GM23248 (cell line): ENCODE measurements around the gene CWF19L1. TPM values are rescaled to one million over a fixed set of nuclear protein-coding genes. Genes with fewer than 3 reads are reported as not detected.
"Not testable (repeated sequence)": the region's sequence is repeated elsewhere in the genome, so short reads cannot be mapped to it uniquely, and the experiment has no call there.

Source experiments
- DNase-seq: peaks from one replicate; pipeline ENCODE4 v3.0.0-alpha.2; 2015
- H2AFZ ChIP-seq: fragments of 200-600 bp; sonication (generic); 2 replicates; pipeline ENCODE4 v1.6.1; 2016; ENCODE audit warnings: antibody characterized with exemption
- H3F3A ChIP-seq: fragments of 200-600 bp; sonication (generic); 2 replicates; pipeline ENCODE4 v1.6.1; 2016; ENCODE audit warnings: mild to moderate bottlenecking, antibody characterized with exemption, mixed run types; ENCODE audit not compliant: insufficient read depth
- H3K27ac ChIP-seq: fragments of 200-600 bp; sonication (generic); 2 replicates; pipeline ENCODE4 v1.5.1; 2016; ENCODE audit warnings: mild to moderate bottlenecking
- H3K27me3 ChIP-seq: fragments of 200-600 bp; sonication (generic); replicated peaks from 2 replicates; pipeline ENCODE4 v1.6.1; 2016; ENCODE audit warnings: mild to moderate bottlenecking; ENCODE audit not compliant: insufficient read depth
- H3K36me3 ChIP-seq: fragments of 200-600 bp; sonication (generic); 2 replicates; pipeline ENCODE4 v1.6.1; 2016; ENCODE audit warnings: low read depth, mild to moderate bottlenecking
- H3K4me1 ChIP-seq: fragments of 200-600 bp; sonication (generic); 2 replicates; pipeline ENCODE4 v1.6.1; 2016; ENCODE audit warnings: mild to moderate bottlenecking; ENCODE audit not compliant: insufficient read depth
- H3K4me2 ChIP-seq: fragments of 200-600 bp; sonication (generic); one replicate; pipeline ENCODE4 v1.6.1; 2016; ENCODE audit warnings: mild to moderate bottlenecking; ENCODE audit not compliant: unreplicated experiment
- H3K4me3 ChIP-seq: fragments of 200-600 bp; sonication (generic); 2 replicates; pipeline ENCODE4 v1.5.1; 2016; ENCODE audit warnings: mild to moderate bottlenecking
- H3K79me2 ChIP-seq: fragments of 200-600 bp; sonication (generic); 2 replicates; pipeline ENCODE4 v1.6.1; 2016; ENCODE audit warnings: mild to moderate bottlenecking; ENCODE audit not compliant: insufficient read depth
- H3K9ac ChIP-seq: fragments of 200-600 bp; sonication (generic); 2 replicates; pipeline ENCODE4 v1.6.1; 2016; ENCODE audit warnings: mild to moderate bottlenecking
- H3K9me2 ChIP-seq: fragments of 200-600 bp; sonication (generic); 2 replicates; pipeline ENCODE4 v1.6.1; 2016; ENCODE audit warnings: mixed run types, mild to moderate bottlenecking, moderate library complexity; ENCODE audit not compliant: insufficient read depth
- H3K9me3 ChIP-seq: fragments of 200-600 bp; sonication (generic); one replicate; pipeline ENCODE4 v1.6.1; 2017; ENCODE audit warnings: low read depth
- H4K20me1 ChIP-seq: fragments of 200-600 bp; sonication (generic); 2 replicates; pipeline ENCODE4 v1.6.0; 2016; ENCODE audit not compliant: insufficient read depth
- EZH2 ChIP-seq: fragments of 200-600 bp; sonication (generic); IDR thresholded peaks from 2 replicates; pipeline ENCODE4 v1.6.1; 2018; ENCODE audit warnings: antibody characterized with exemption, mild to moderate bottlenecking; ENCODE audit not compliant: insufficient read depth, poor library complexity, severe bottlenecking
- EZH2phosphoT487 ChIP-seq: fragments of 200-600 bp; sonication (generic); IDR thresholded peaks from 2 replicates; pipeline ENCODE4 v1.6.1; 2018; ENCODE audit warnings: antibody characterized with exemption, moderate library complexity, mild to moderate bottlenecking, low read depth; ENCODE audit not compliant: insufficient read depth
- WGBS, 2 experiments: methylation state at CpG; one replicate each; pipeline ENCODE4 v1.1.6; 2015 to 2017; ENCODE audit warnings: low lambda C conversion rate in 2 of 2, low coverage in 1 of 2; ENCODE audit errors: missing lambda C conversion rate in 2 of 2; 5-methylcytosine and 5-hydroxymethylcytosine counted together
- in situ Hi-C: fragments of 300-500 bp; cut with MboI; formaldehyde crosslinking; loops from 2 replicates; pipeline ENCODE4 v1.15.0; 2020
- polyA plus RNA-seq: library from polyadenylated mRNA; unstranded; fragments of >200 nt; fragmentation: Nextera tagmentation; extraction: Ambion mirVana; gene quantifications from 2 replicates; pipeline ENCODE4 v1.2.1, GENCODE V29; 2016
- total RNA-seq: library from RNA; depleted of rRNA; stranded (reverse); fragments of >200 nt; shearing (Covaris generic); gene quantifications from 2 replicates; pipeline ENCODE4 v1.2.3, GENCODE V29; 2014

CWF19L1 gene
- total and polyA plus RNA-seq, 2 experiments from 2014 or later: 17.4 to 25.9 TPM

- no peaks in the 10 kb centered on the region; the same call in 1 of the 2 replicates for H3F3A ChIP-seq
- peaks cover 20% of the 10 kb centered on the region; the same call in 1 of the 2 replicates for H3K27me3 ChIP-seq
- no peak overlapping the region for H3K4me2 ChIP-seq
- WGBS, 2 experiments: 81 to 82% methylated on average over 5 of the region's 5 CpGs
- no peak for DNase-seq
- H3K4me3 ChIP-seq: no peak overlapping the region
- in situ Hi-C loops: no loop called here
- no peak for TF ChIP-seq EZH2phosphoT487
- no peak for TF ChIP-seq EZH2
- no peaks in the 10 kb centered on the region for H3K9me3 ChIP-seq
- no peaks in the 10 kb centered on the region for H3K36me3 ChIP-seq
- no peak overlapping the region for H3K27ac ChIP-seq
- H3K9me2 ChIP-seq: no peaks in the 10 kb centered on the region
- no peaks in the 10 kb centered on the region for H4K20me1 ChIP-seq
- H3K4me1 ChIP-seq: peaks cover 10% of the 10 kb centered on the region; the same call in 1 of the 2 replicates
- H2AFZ ChIP-seq: no peak overlapping the region
- no peaks in the 10 kb centered on the region for H3K79me2 ChIP-seq
- no peak overlapping the region for H3K9ac ChIP-seq
Observed at GRCh38 chr10:100306861-100307260, 39.4 kb upstream of the CWF19L1 start.

GRCh38 chr10:100304414-100304813 is 37.0 kb upstream of the CWF19L1 start:
- TF ChIP-seq EZH2 (no peak), EZH2phosphoT487 (no peak)
- peaks cover 19% of the 10 kb centered on the region; the same call in 1 of the 2 replicates for H3K27me3 ChIP-seq
- in situ Hi-C loops: no loop called here

GRCh38 chr10:100303724-100304319 is 36.4 kb upstream of the CWF19L1 start:
- H3K4me2 ChIP-seq: no peak overlapping the region
- H3K9ac ChIP-seq: no peak overlapping the region
- H3F3A ChIP-seq: no peaks in the 10 kb centered on the region; the same call in 1 of the 2 replicates
- TF ChIP-seq EZH2phosphoT487 (no peak), EZH2 (no peak)
- in situ Hi-C loops: no loop called here
- no peak overlapping the region for H3K27ac ChIP-seq
- no peaks in the 10 kb centered on the region for H3K79me2 ChIP-seq
- no peak overlapping the region for H2AFZ ChIP-seq
- peaks cover 19% of the 10 kb centered on the region; the same call in 1 of the 2 replicates for H3K27me3 ChIP-seq
- H3K9me2 ChIP-seq: no peaks in the 10 kb centered on the region
- H3K4me1 ChIP-seq: peaks cover 10% of the 10 kb centered on the region; the same call in 1 of the 2 replicates
- no peaks in the 10 kb centered on the region for H3K9me3 ChIP-seq
- H3K4me3 ChIP-seq: no peak overlapping the region
- H4K20me1 ChIP-seq: no peaks in the 10 kb centered on the region
- WGBS, 2 experiments: 16 to 17% methylated on average over 7 of the region's 7 CpGs
- DNase-seq: peak; percentile 70
- H3K36me3 ChIP-seq: no peaks in the 10 kb centered on the region

More at GRCh38 chr10:100304414-100304813, 37.0 kb upstream of the CWF19L1 start:
- DNase-seq: no peak
- no peaks in the 10 kb centered on the region for H3K9me3 ChIP-seq
- H3K9me2 ChIP-seq: no peaks in the 10 kb centered on the region
- H3K36me3 ChIP-seq: no peaks in the 10 kb centered on the region
- H3K27ac ChIP-seq: no peak overlapping the region
- H3K4me3 ChIP-seq: no peak overlapping the region
- no peaks in the 10 kb centered on the region for H3K79me2 ChIP-seq
- no peak overlapping the region for H3K9ac ChIP-seq
- whole genome bisulfite sequencing, 2 experiments: 77 to 81% methylated on average over 3 of the region's 3 CpGs
- H3K4me1 ChIP-seq: peaks cover 10% of the 10 kb centered on the region; the same call in 1 of the 2 replicates
- no peaks in the 10 kb centered on the region for H4K20me1 ChIP-seq
- H3F3A ChIP-seq: no peaks in the 10 kb centered on the region; the same call in 1 of the 2 replicates
- no peak overlapping the region for H3K4me2 ChIP-seq
- no peak overlapping the region for H2AFZ ChIP-seq

GRCh38 chr10:100301123-100301522 is 33.7 kb upstream of the CWF19L1 start:
- H3K4me2 ChIP-seq, H3K4me3 ChIP-seq, H3K9me2 ChIP-seq, H3K79me2 ChIP-seq, H3K27ac ChIP-seq, H3K4me1 ChIP-seq, H3K9ac ChIP-seq, H3F3A ChIP-seq, H2AFZ ChIP-seq, DNase-seq, H3K36me3 ChIP-seq, H3K9me3 ChIP-seq, H4K20me1 ChIP-seq, in situ Hi-C loops: not testable (repeated sequence)
- peaks cover 22% of the 10 kb centered on the region for H3K27me3 ChIP-seq
- 43 to 44% methylated on average over 5 of the region's 5 CpGs for WGBS, 2 experiments

- no peaks in the 10 kb centered on the region for H3K36me3 ChIP-seq
- H3K9me2 ChIP-seq: no peaks in the 10 kb centered on the region
- no peak for TF ChIP-seq EZH2
- TF ChIP-seq EZH2phosphoT487: no peak
- peaks cover 7% of the 10 kb centered on the region for H3K27me3 ChIP-seq
- no peak overlapping the region for H3K4me2 ChIP-seq
- H2AFZ ChIP-seq: no peak overlapping the region
- no peaks in the 10 kb centered on the region for H3K4me1 ChIP-seq
- in situ Hi-C loops: no loop called here
- H4K20me1 ChIP-seq: no peaks in the 10 kb centered on the region
- no peaks in the 10 kb centered on the region for H3K79me2 ChIP-seq
- H3K4me3 ChIP-seq: no peak overlapping the region
- WGBS, 2 experiments: 52 to 56% methylated on average over 9 of the region's 9 CpGs
- no peak overlapping the region for H3K27ac ChIP-seq
- no peaks in the 10 kb centered on the region for H3K9me3 ChIP-seq
- no peak overlapping the region for H3K9ac ChIP-seq
- no peaks in the 10 kb centered on the region; the same call in 1 of the 2 replicates for H3F3A ChIP-seq
- no peak for DNase-seq
Observed at GRCh38 chr10:100297242-100297641, 29.8 kb upstream of the CWF19L1 start.
